Epithelial cell of proximal tubule (primary cell): Measurements from ENCODE around the gene GRIA2. TPM values are rescaled to one million over a fixed set of nuclear protein-coding genes. Genes with fewer than 3 reads are reported as not detected.

Source experiments
- DNase-seq: peaks from one replicate; pipeline ENCODE4 v3.0.0-alpha.2; 2011; ENCODE audit warnings: low read depth
- H3K4me3 ChIP-seq: 2 replicates; pipeline ENCODE4 v1.5.1; 2011; ENCODE audit warnings: low read depth, mild to moderate bottlenecking, low read length
- CTCF ChIP-seq: conservative IDR thresholded peaks from 2 replicates; pipeline ENCODE4 v1.5.1; 2012; ENCODE audit warnings: low read depth, mild to moderate bottlenecking, low read length
- total RNA-seq: library from RNA; depleted of rRNA; stranded (reverse); fragments of >200 nt; gene quantifications from 2 replicates; pipeline ENCODE4 v1.2.3, GENCODE V29; 2015

Gene GRIA2
- total RNA-seq, 1 donor from 2014 or later, result not detected

- H3K4me3 ChIP-seq, result no peak overlapping the region
- TF ChIP-seq CTCF, result no peak
- no peak for DNase-seq
Measured at GRCh38 chr4:157389741-157390140, 169.2 kb downstream of the GRIA2 start.

- TF ChIP-seq CTCF, result no peak
- DNase-seq, result no peak
- no peak overlapping the region for H3K4me3 ChIP-seq
Measured at GRCh38 chr4:157405070-157405469, 184.5 kb downstream of the GRIA2 start.

Other genes starting within 250 kb of the GRIA2 start
- gene PDGFC, start 248.9 kb upstream of the GRIA2 start, total RNA-seq, result 56.7 and 64.7 TPM in 2 replicates
- 6.6 and 15.8 TPM in 2 replicates for gene GLRB, start 144.6 kb upstream of the GRIA2 start, total RNA-seq